MM.1S (cell line): Measurements from ENCODE around the gene EVPL.
"Not testable (repeated sequence)": the region's sequence is repeated elsewhere in the genome, so short reads cannot be mapped to it uniquely, and the experiment has no call there.

ENCODE experiments used
- CTCF ChIP-seq: fragments of 300-600 bp; sonication (generic); IDR thresholded peaks from 2 replicates; pipeline ENCODE4 v1.5.1; 2016; ENCODE audit warnings: antibody characterized with exemption, low read length, mixed read lengths
- EZH2 ChIP-seq: fragments of 300-600 bp; sonication (generic); optimal IDR thresholded peaks from 2 replicates; pipeline ENCODE3; 2017; ENCODE audit warnings: low read depth, mild to moderate bottlenecking, antibody characterized with exemption, low read length, mixed read lengths

GRCh38 chr17:76058264-76058663 is 31.2 kb upstream of the EVPL start:
- TF ChIP-seq CTCF, EZH2: not testable (repeated sequence)
